ENCODE measurements around the gene PHC2.

The PHC2 gene

GRCh38 chr1:33322870-33323585 is 107.9 kb downstream of the PHC2 start:
- no peak overlapping the region for H4K8ac ChIP-seq (ENCODE audit: low read depth, low read length)

GRCh38 chr1:33322109-33322508 is 108.8 kb downstream of the PHC2 start:
- H3K27ac ChIP-seq (ENCODE audit: low read depth, low read length): no peak overlapping the region
- no peak overlapping the region for H4K5ac ChIP-seq (ENCODE audit: low read length)
- no peak overlapping the region for H4K8ac ChIP-seq (ENCODE audit: low read depth, low read length)
- no peak overlapping the region for H2BK120ac ChIP-seq (ENCODE audit: low read depth, low read length)
- H3K18ac ChIP-seq (ENCODE audit: low read length): no peak overlapping the region
- H3K79me1 ChIP-seq (ENCODE audit: low read length): no peaks in the 10 kb centered on the region
- H3K23ac ChIP-seq (ENCODE audit: low read length): no peak overlapping the region
- H3K4me3 ChIP-seq (ENCODE audit: low read length): no peak overlapping the region
- H2AK5ac ChIP-seq (ENCODE audit: low read length): no peak overlapping the region
- no peaks in the 10 kb centered on the region for H3K36me3 ChIP-seq (ENCODE audit: control insufficient read depth, insufficient read depth, low read length)
- H2BK5ac ChIP-seq (ENCODE audit: low read length): no peak overlapping the region
- H3K27me3 ChIP-seq (ENCODE audit: insufficient read depth, low read length, poor library complexity): no peaks in the 10 kb centered on the region
- H3K9ac ChIP-seq (ENCODE audit: low read length): no peak overlapping the region
- no peaks in the 10 kb centered on the region for H3K79me2 ChIP-seq (ENCODE audit: control insufficient read depth, insufficient read depth, low read length)
- no peak for DNase-seq
- no peak overlapping the region for H2BK15ac ChIP-seq (replicated peaks; ENCODE audit: low read depth)
- H3K4me1 ChIP-seq (ENCODE audit: control insufficient read depth, low read depth, low read length): no peaks in the 10 kb centered on the region
- no peak overlapping the region for H3K4me2 ChIP-seq (ENCODE audit: low read length)
- H3K4ac ChIP-seq (ENCODE audit: low read depth, low read length): no peak overlapping the region
- WGBS (ENCODE audit: extremely low coverage, insufficient coverage, low lambda C conversion rate): no CpG with 5 or more reads among the region's 6 CpGs
- H3K56ac ChIP-seq (ENCODE audit: low read length): no peak overlapping the region

More at GRCh38 chr1:33322870-33323585, 107.9 kb downstream of the PHC2 start:
- no peak overlapping the region for H3K4me3 ChIP-seq (ENCODE audit: low read length)
- no CpG with 5 or more reads among the region's 10 CpGs for WGBS (ENCODE audit: extremely low coverage, insufficient coverage, low lambda C conversion rate)
- no peak overlapping the region for H3K4ac ChIP-seq (ENCODE audit: low read depth, low read length)
- no peaks in the 10 kb centered on the region for H3K4me1 ChIP-seq (ENCODE audit: control insufficient read depth, low read depth, low read length)
- H2BK120ac ChIP-seq (ENCODE audit: low read depth, low read length): no peak overlapping the region
- DNase-seq: no peak
- no peak overlapping the region for H3K4me2 ChIP-seq (ENCODE audit: low read length)
- no peak overlapping the region for H2AK5ac ChIP-seq (ENCODE audit: low read length)
- no peak overlapping the region for H3K56ac ChIP-seq (ENCODE audit: low read length)
- H2BK5ac ChIP-seq (ENCODE audit: low read length): no peak overlapping the region
- H2BK15ac ChIP-seq (replicated peaks; ENCODE audit: low read depth): no peak overlapping the region
- H3K18ac ChIP-seq (ENCODE audit: low read length): no peak overlapping the region
- H3K23ac ChIP-seq (ENCODE audit: low read length): no peak overlapping the region
- H3K36me3 ChIP-seq (ENCODE audit: control insufficient read depth, insufficient read depth, low read length): peaks cover 2% of the 10 kb centered on the region
- H3K79me1 ChIP-seq (ENCODE audit: low read length): no peaks in the 10 kb centered on the region
- no peaks in the 10 kb centered on the region for H3K27me3 ChIP-seq (ENCODE audit: insufficient read depth, low read length, poor library complexity)
- no peak overlapping the region for H3K9ac ChIP-seq (ENCODE audit: low read length)
- H4K5ac ChIP-seq (ENCODE audit: low read length): no peak overlapping the region
- H3K79me2 ChIP-seq (ENCODE audit: control insufficient read depth, insufficient read depth, low read length): no peaks in the 10 kb centered on the region
- no peak overlapping the region for H3K27ac ChIP-seq (ENCODE audit: low read depth, low read length)

- Histone ChIP-seq H3K4me2 (ENCODE audit: low read length) (no peak overlapping the region), H2BK15ac (replicated peaks; ENCODE audit: low read depth) (no peak overlapping the region), H2BK5ac (ENCODE audit: low read length) (no peak overlapping the region), H3K23ac (ENCODE audit: low read length) (no peak overlapping the region), H3K27me3 (ENCODE audit: insufficient read depth, low read length, poor library complexity) (no peaks in the 10 kb centered on the region), H3K79me2 (ENCODE audit: control insufficient read depth, insufficient read depth, low read length) (no peaks in the 10 kb centered on the region), H3K79me1 (ENCODE audit: low read length) (no peaks in the 10 kb centered on the region), H3K4me3 (ENCODE audit: low read length) (no peak overlapping the region), H3K56ac (ENCODE audit: low read length) (no peak overlapping the region), H3K9ac (ENCODE audit: low read length) (no peak overlapping the region), H2AK5ac (ENCODE audit: low read length) (no peak overlapping the region), H3K36me3 (ENCODE audit: control insufficient read depth, insufficient read depth, low read length) (no peaks in the 10 kb centered on the region), H4K5ac (ENCODE audit: low read length) (no peak overlapping the region), H3K18ac (ENCODE audit: low read length) (no peak overlapping the region), H3K4ac (ENCODE audit: low read depth, low read length) (no peak overlapping the region), H2BK120ac (ENCODE audit: low read depth, low read length) (no peak overlapping the region), H4K8ac (ENCODE audit: low read depth, low read length) (no peak overlapping the region), H3K27ac (ENCODE audit: low read depth, low read length) (no peak overlapping the region), H3K4me1 (ENCODE audit: control insufficient read depth, low read depth, low read length) (no peaks in the 10 kb centered on the region)
- DNase-seq: no peak
- no CpG with 5 or more reads among the region's 5 CpGs for WGBS (ENCODE audit: extremely low coverage, insufficient coverage, low lambda C conversion rate)
Observed at GRCh38 chr1:33321178-33321577, 109.7 kb downstream of the PHC2 start.

- no peak within 1 kb of the TSS for H3K56ac ChIP-seq (ENCODE audit: low read length)
- no peak within 1 kb of the TSS for H3K23ac ChIP-seq (ENCODE audit: low read length)
- no peak within 1 kb of the TSS for H3K9ac ChIP-seq (ENCODE audit: low read length)
- H2BK15ac ChIP-seq (replicated peaks; ENCODE audit: low read depth): no peak within 1 kb of the TSS
- no peak within 1 kb of the TSS for H4K5ac ChIP-seq (ENCODE audit: low read length)
- no peaks in the 10 kb centered on the region for H3K4me1 ChIP-seq (ENCODE audit: control insufficient read depth, low read depth, low read length)
- H3K4ac ChIP-seq (ENCODE audit: low read depth, low read length): no peak within 1 kb of the TSS
- no peak for DNase-seq
- no peak within 1 kb of the TSS for H2BK5ac ChIP-seq (ENCODE audit: low read length)
- H2BK120ac ChIP-seq (ENCODE audit: low read depth, low read length): no peak within 1 kb of the TSS
- no peaks in the 10 kb centered on the region for H3K27me3 ChIP-seq (ENCODE audit: insufficient read depth, low read length, poor library complexity)
- H3K18ac ChIP-seq (ENCODE audit: low read length): no peak within 1 kb of the TSS
- H3K4me3 ChIP-seq (ENCODE audit: low read length): no peak within 1 kb of the TSS
- no peaks in the 10 kb centered on the region for H3K79me1 ChIP-seq (ENCODE audit: low read length)
- WGBS (ENCODE audit: extremely low coverage, insufficient coverage, low lambda C conversion rate): no CpG with 5 or more reads among the region's 8 CpGs
- no peaks in the 10 kb centered on the region for H3K79me2 ChIP-seq (ENCODE audit: control insufficient read depth, insufficient read depth, low read length)
- no peak within 1 kb of the TSS for H3K4me2 ChIP-seq (ENCODE audit: low read length)
- no peak within 1 kb of the TSS for H2AK5ac ChIP-seq (ENCODE audit: low read length)
- H3K27ac ChIP-seq (ENCODE audit: low read depth, low read length): no peak within 1 kb of the TSS
- no peaks in the 10 kb centered on the region for H3K36me3 ChIP-seq (ENCODE audit: control insufficient read depth, insufficient read depth, low read length)
- H4K8ac ChIP-seq (ENCODE audit: low read depth, low read length): no peak within 1 kb of the TSS
Observed at GRCh38 chr1:33320619-33321165, 110.2 kb downstream of the PHC2 start, which contains the start of gene A3GALT2. Gene A3GALT2, minus strand, starts transcription at chr1:33321098. Its CDS starts 0 bp downstream, at chr1:33321098.

GRCh38 chr1:33319949-33320618 is 110.8 kb downstream of the PHC2 start:
- WGBS (ENCODE audit: extremely low coverage, insufficient coverage, low lambda C conversion rate): no CpG with 5 or more reads among the region's 12 CpGs
- Histone ChIP-seq H3K4me3 (ENCODE audit: low read length) (no peak overlapping the region), H3K56ac (ENCODE audit: low read length) (no peak overlapping the region), H3K79me1 (ENCODE audit: low read length) (no peaks in the 10 kb centered on the region), H2BK120ac (ENCODE audit: low read depth, low read length) (no peak overlapping the region), H2BK15ac (replicated peaks; ENCODE audit: low read depth) (no peak overlapping the region), H3K36me3 (ENCODE audit: control insufficient read depth, insufficient read depth, low read length) (no peaks in the 10 kb centered on the region), H3K4me1 (ENCODE audit: control insufficient read depth, low read depth, low read length) (no peaks in the 10 kb centered on the region), H2BK5ac (ENCODE audit: low read length) (no peak overlapping the region), H3K27me3 (ENCODE audit: insufficient read depth, low read length, poor library complexity) (no peaks in the 10 kb centered on the region), H3K79me2 (ENCODE audit: control insufficient read depth, insufficient read depth, low read length) (no peaks in the 10 kb centered on the region), H2AK5ac (ENCODE audit: low read length) (no peak overlapping the region), H3K4me2 (ENCODE audit: low read length) (no peak overlapping the region), H4K5ac (ENCODE audit: low read length) (no peak overlapping the region), H3K23ac (ENCODE audit: low read length) (no peak overlapping the region), H3K9ac (ENCODE audit: low read length) (no peak overlapping the region), H3K27ac (ENCODE audit: low read depth, low read length) (no peak overlapping the region), H3K4ac (ENCODE audit: low read depth, low read length) (no peak overlapping the region), H3K18ac (ENCODE audit: low read length) (no peak overlapping the region), H4K8ac (ENCODE audit: low read depth, low read length) (no peak overlapping the region)
- no peak for DNase-seq
